ENCODE data around the gene NDUFAF8. TPM values are rescaled to one million over a fixed set of nuclear protein-coding genes. Genes with fewer than 3 reads are reported as not detected.

NDUFAF8 gene
- total RNA-seq, 1 experiment from 2014 or later = 60.1 TPM

GRCh38 chr17:81240761-81241160, 1.6 kb downstream of the NDUFAF8 start:
- no peak overlapping the region for H2BK20ac ChIP-seq (ENCODE audit: low read depth, low read length, poor library complexity, severe bottlenecking)
- H3K23me2 ChIP-seq (ENCODE audit: insufficient read length, low read depth, low read length, poor library complexity, severe bottlenecking) = peaks cover 12% of the 10 kb centered on the region
- no peak overlapping the region for H3K18ac ChIP-seq (ENCODE audit: insufficient read length, low read depth, low read length)
- no peak overlapping the region for H4K5ac ChIP-seq (ENCODE audit: insufficient read length, low read depth, low read length)
- H3K4me1 ChIP-seq (ENCODE audit: insufficient read depth, low read length) = no peaks in the 10 kb centered on the region
- no peak overlapping the region for H3T11ph ChIP-seq (ENCODE audit: low read length)
- H3K4me2 ChIP-seq (ENCODE audit: insufficient read depth, insufficient read length, low read length) = no peak overlapping the region
- no peak overlapping the region for H4K91ac ChIP-seq (ENCODE audit: insufficient read length, low read depth, low read length)
- peaks cover 3% of the 10 kb centered on the region for H4K20me1 ChIP-seq (ENCODE audit: control insufficient read depth, insufficient read depth, insufficient read length)
- no peak overlapping the region for H3K9ac ChIP-seq (ENCODE audit: extremely low read depth, insufficient read length, low read length)
- TF ChIP-seq CTCF (conservative IDR thresholded peaks at IDR 0.05) = no peak
- Mint-ChIP-seq H3K27me3 (ENCODE audit: low read depth) (peaks cover 3% of the 10 kb centered on the region), H3K9me3 (no peaks in the 10 kb centered on the region; a peak in 2 of 5 replicates), H3K36me3 (ENCODE audit: insufficient read depth in 1 of 3, low read depth in 3 of 3) (peaks cover 2 to 15% (median 9%) of the 10 kb centered on the region in 3 experiments; a peak in 5 of 7 replicates), H3K4me1 (peaks cover 19 to 32% of the 10 kb centered on the region in 2 experiments), H3K4me3 (peak overlapping the region; percentile 93 to 97), H3K27ac (no peak overlapping the region)
- no peak overlapping the region for H4K8ac ChIP-seq (replicated peaks; ENCODE audit: insufficient read length, low read depth, low read length)
- no peak overlapping the region for H2BK15ac ChIP-seq (ENCODE audit: low read depth, low read length)
- H3K23ac ChIP-seq (ENCODE audit: insufficient read length, low read depth, low read length) = no peak overlapping the region
- no peak overlapping the region for H3K14ac ChIP-seq (ENCODE audit: insufficient read depth, low read length)
- H3K79me2 ChIP-seq (ENCODE audit: insufficient read depth, low read length) = peaks cover 4% of the 10 kb centered on the region
- H3K4ac ChIP-seq (ENCODE audit: low read depth, low read length) = no peak overlapping the region
- H3K9me3 ChIP-seq (ENCODE audit: control insufficient read depth, low read depth, low read length) = no peaks in the 10 kb centered on the region
- DNase-seq = no peak
- H2AK5ac ChIP-seq (ENCODE audit: insufficient read length, low read length) = no peak overlapping the region
- H2BK5ac ChIP-seq (ENCODE audit: insufficient read length, low read length) = no peak overlapping the region
- H3K27ac ChIP-seq (ENCODE audit: insufficient read length, low read depth, low read length) = no peak overlapping the region
- WGBS (ENCODE audit: extremely low coverage, insufficient read length, low lambda C conversion rate) = no CpG with 5 or more reads among the region's 8 CpGs
- no peak overlapping the region for H2AFZ ChIP-seq (ENCODE audit: low read length)
- peaks cover 3% of the 10 kb centered on the region for H3K79me1 ChIP-seq (ENCODE audit: insufficient read depth, low read depth, low read length, poor library complexity, severe bottlenecking)
- H3K56ac ChIP-seq (ENCODE audit: insufficient read length, low read depth, low read length) = no peak overlapping the region
- no peak overlapping the region for H2BK120ac ChIP-seq (ENCODE audit: low read depth, low read length, poor library complexity, severe bottlenecking)
- no peaks in the 10 kb centered on the region for H3K27me3 ChIP-seq (ENCODE audit: insufficient read depth, low read length)
- no peak overlapping the region for H2BK12ac ChIP-seq (ENCODE audit: insufficient read length, low read depth, low read length)
